22Rv1 (cell line): ENCODE data around the gene SPATA13.

Source experiments
- ZFX ChIP-seq: fragments of 450-650 bp; IDR thresholded peaks from 2 replicates; pipeline ENCODE4 v1.6.1; 2017; ENCODE audit warnings: antibody characterized with exemption, borderline replicate concordance
- TF ChIP-seq, protein P1 (sequence below): fragments of 450-650 bp; IDR thresholded peaks from 2 replicates; pipeline ENCODE4 v1.5.1; 2017; ENCODE audit warnings: mild to moderate bottlenecking

DNA sequence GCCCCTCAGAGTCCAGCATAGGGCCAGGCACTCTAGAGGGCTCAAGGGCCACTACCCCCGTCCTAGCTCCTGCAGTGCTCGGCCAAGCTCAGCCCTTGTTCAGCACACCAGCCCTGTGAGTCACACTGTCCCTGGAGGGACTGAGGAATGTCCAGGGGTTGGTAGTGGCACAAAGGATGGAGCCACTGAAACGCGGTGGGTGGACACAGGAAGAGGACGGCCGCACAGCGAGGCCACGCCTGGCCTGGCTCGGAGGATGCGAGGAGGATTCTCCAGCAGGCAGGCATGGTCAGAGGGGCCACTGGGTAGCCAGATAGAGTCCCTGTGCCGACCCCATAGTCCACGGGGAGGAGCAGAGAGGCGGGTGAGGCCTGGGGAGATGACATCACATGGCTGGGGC, 194.6 kb downstream of the SPATA13 start:
- TF ChIP-seq, protein P1, sequence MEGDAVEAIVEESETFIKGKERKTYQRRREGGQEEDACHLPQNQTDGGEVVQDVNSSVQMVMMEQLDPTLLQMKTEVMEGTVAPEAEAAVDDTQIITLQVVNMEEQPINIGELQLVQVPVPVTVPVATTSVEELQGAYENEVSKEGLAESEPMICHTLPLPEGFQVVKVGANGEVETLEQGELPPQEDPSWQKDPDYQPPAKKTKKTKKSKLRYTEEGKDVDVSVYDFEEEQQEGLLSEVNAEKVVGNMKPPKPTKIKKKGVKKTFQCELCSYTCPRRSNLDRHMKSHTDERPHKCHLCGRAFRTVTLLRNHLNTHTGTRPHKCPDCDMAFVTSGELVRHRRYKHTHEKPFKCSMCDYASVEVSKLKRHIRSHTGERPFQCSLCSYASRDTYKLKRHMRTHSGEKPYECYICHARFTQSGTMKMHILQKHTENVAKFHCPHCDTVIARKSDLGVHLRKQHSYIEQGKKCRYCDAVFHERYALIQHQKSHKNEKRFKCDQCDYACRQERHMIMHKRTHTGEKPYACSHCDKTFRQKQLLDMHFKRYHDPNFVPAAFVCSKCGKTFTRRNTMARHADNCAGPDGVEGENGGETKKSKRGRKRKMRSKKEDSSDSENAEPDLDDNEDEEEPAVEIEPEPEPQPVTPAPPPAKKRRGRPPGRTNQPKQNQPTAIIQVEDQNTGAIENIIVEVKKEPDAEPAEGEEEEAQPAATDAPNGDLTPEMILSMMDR = no peak
- no peak for TF ChIP-seq ZFX
